ENCODE data around the gene EOMES. TPM values are rescaled to one million over a fixed set of nuclear protein-coding genes. Genes with fewer than 3 reads are reported as not detected.
A peak's percentile ranks its signal among the peaks of the same experiment; 100 is the strongest.

The EOMES gene
- total RNA-seq, 1 donor from 2014 or later: 1.9 TPM

- intact Hi-C loops (cut with DNase I): no loop called here
- DNase-seq: no peak
- no peaks in the 10 kb centered on the region for H3K36me3 ChIP-seq
- H3K27ac ChIP-seq: no peak overlapping the region
- no peak for ATAC-seq
- TF ChIP-seq CTCF (IDR thresholded peaks at IDR 0.05): no peak
- peaks cover 5% of the 10 kb centered on the region for H3K4me1 ChIP-seq
- peaks cover 12% of the 10 kb centered on the region for H3K27me3 ChIP-seq (ENCODE audit: low read depth)
- no peak overlapping the region for H3K4me3 ChIP-seq
- H3K9me3 ChIP-seq: no peaks in the 10 kb centered on the region
Observed at GRCh38 chr3:27708250-27708649, 13.9 kb downstream of the EOMES start.

GRCh38 chr3:27699067-27699466, 23.1 kb downstream of the EOMES start:
- intact Hi-C loops (cut with DNase I): no loop called here
- TF ChIP-seq CTCF (IDR thresholded peaks at IDR 0.05): no peak
- no peak for DNase-seq

GRCh38 chr3:27696906-27697305, 25.2 kb downstream of the EOMES start:
- no peak overlapping the region for H3K4me3 ChIP-seq
- intact Hi-C loops (cut with DNase I): no loop called here
- no peaks in the 10 kb centered on the region for H3K4me1 ChIP-seq
- DNase-seq (no peak), ATAC-seq (no peak)
- no peaks in the 10 kb centered on the region for H3K36me3 ChIP-seq
- TF ChIP-seq CTCF (IDR thresholded peaks at IDR 0.05): no peak
- H3K27me3 ChIP-seq (ENCODE audit: low read depth): no peaks in the 10 kb centered on the region
- no peak overlapping the region for H3K27ac ChIP-seq
- H3K9me3 ChIP-seq: no peaks in the 10 kb centered on the region

More at GRCh38 chr3:27699067-27699466, 23.1 kb downstream of the EOMES start:
- H3K4me3 ChIP-seq: no peak overlapping the region
- H3K27ac ChIP-seq: no peak overlapping the region
- H3K4me1 ChIP-seq: no peaks in the 10 kb centered on the region
- H3K36me3 ChIP-seq: no peaks in the 10 kb centered on the region
- H3K9me3 ChIP-seq: no peaks in the 10 kb centered on the region
- H3K27me3 ChIP-seq (ENCODE audit: low read depth): no peaks in the 10 kb centered on the region
- ATAC-seq: no peak

GRCh38 chr3:27695636-27696035, 26.5 kb downstream of the EOMES start:
- Histone ChIP-seq H3K9me3 (peaks cover 5% of the 10 kb centered on the region), H3K4me1 (no peaks in the 10 kb centered on the region), H3K36me3 (no peaks in the 10 kb centered on the region), H3K27me3 (ENCODE audit: low read depth) (no peaks in the 10 kb centered on the region), H3K4me3 (no peak overlapping the region), H3K27ac (no peak overlapping the region)
- no peak for TF ChIP-seq CTCF (IDR thresholded peaks at IDR 0.05)
- DNase-seq (no peak), ATAC-seq (no peak)
- intact Hi-C loops (cut with DNase I): no loop called here

GRCh38 chr3:27688053-27688452, 34.1 kb downstream of the EOMES start:
- Histone ChIP-seq H3K27ac (no peak overlapping the region), H3K4me1 (no peaks in the 10 kb centered on the region), H3K9me3 (peaks cover 10% of the 10 kb centered on the region), H3K4me3 (no peak overlapping the region), H3K36me3 (no peaks in the 10 kb centered on the region), H3K27me3 (ENCODE audit: low read depth) (no peaks in the 10 kb centered on the region)
- intact Hi-C loops (cut with DNase I): no loop called here
- no peak for TF ChIP-seq CTCF (IDR thresholded peaks at IDR 0.05)
- peak; percentile 41 to 47 for ATAC-seq
- DNase-seq: no peak

- H3K4me1 ChIP-seq: no peaks in the 10 kb centered on the region
- intact Hi-C loops (cut with DNase I): no loop called here
- H3K36me3 ChIP-seq: no peaks in the 10 kb centered on the region
- DNase-seq: no peak
- no peak for TF ChIP-seq CTCF (IDR thresholded peaks at IDR 0.05)
- peaks cover 10% of the 10 kb centered on the region for H3K9me3 ChIP-seq
- no peaks in the 10 kb centered on the region for H3K27me3 ChIP-seq (ENCODE audit: low read depth)
- ATAC-seq: no peak
- H3K4me3 ChIP-seq: no peak overlapping the region
- H3K27ac ChIP-seq: no peak overlapping the region
Observed at GRCh38 chr3:27686642-27687041, 35.5 kb downstream of the EOMES start.

All from lower lobe of right lung (tissue), 2 donors.